ENCODE measurements around the gene C9orf152. TPM values are rescaled to one million over a fixed set of nuclear protein-coding genes. Genes with fewer than 3 reads are reported as not detected.

The C9orf152 gene, protein sequence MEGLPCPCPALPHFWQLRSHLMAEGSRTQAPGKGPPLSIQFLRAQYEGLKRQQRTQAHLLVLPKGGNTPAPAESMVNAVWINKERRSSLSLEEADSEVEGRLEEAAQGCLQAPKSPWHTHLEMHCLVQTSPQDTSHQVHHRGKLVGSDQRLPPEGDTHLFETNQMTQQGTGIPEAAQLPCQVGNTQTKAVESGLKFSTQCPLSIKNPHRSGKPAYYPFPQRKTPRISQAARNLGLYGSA
- total RNA-seq (2022; extraction: Qiagen RNA extraction), result 0.15 to 0.22 TPM (median 0.16 TPM) in 5 replicates

DNA sequence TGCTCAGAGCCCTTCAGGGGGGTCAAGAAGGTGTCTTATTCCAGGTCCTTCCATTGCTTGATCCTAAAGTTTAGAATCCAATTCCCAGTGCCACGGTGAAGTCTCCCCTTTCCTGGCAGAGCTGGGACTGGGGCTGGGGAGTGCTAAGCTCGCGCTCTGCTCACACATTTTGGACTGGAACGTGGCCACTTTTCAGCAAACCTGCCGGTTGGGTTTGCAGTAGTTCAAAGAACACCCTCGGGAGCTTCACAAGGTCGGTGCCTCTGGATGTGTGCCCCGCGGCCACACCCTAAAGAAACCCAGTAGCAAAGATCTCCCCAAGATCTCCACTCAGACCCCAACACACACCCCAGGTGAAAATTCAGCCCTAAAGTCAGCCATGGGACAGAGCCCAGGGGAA is at the start of gene C9orf152:
Gene C9orf152 (minus strand): TSS at position 129 of the 400 bp plus-strand sequence. CDS start 580 bp downstream, outside the sequence.

DNA sequence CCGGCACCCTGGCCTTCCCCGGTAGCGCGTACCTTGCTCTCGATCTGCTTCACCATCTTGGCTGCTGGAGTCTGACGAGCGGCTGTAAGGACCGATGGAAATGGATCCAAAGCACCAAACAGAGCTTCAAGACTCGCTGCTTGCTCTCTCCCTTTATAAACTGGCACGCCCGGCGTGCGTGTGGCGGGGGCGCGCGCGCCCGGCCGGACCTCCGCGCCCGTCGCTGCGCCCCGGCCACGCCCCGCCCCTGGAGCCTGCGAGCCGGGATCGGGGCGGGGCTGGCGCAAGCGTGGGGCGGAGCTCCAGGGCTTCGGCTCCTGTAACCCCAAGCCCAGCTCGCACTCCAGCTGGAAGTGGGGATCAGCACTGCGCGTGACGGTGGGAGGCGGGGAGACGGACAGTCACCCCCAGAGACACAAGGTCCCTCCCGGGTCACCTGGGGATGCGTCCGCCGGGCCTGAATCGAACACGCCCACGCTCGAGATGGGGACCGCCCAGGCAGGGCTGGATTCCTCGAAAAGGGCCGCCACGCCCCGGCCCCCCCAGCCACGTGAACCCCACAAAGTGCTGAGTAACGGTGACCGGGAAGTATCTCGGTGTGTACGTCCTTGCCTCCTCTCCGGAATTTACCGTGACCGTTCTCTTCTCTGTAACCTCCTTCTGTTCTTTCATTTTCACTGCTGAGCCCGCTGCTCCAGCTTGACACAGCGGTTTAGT is 48.6 kb upstream of the C9orf152 start, which contains the start of gene TXN:
Gene TXN (minus strand): TSS at position 128 of the 717 bp plus-strand sequence. CDS start 72 bp downstream, at position 56.

Other genes starting within 250 kb of the C9orf152 start
- 1,112 to 1,422 TPM (median 1,243 TPM) in 5 replicates for gene TXN, start 48.3 kb upstream of the C9orf152 start, total RNA-seq (2022; extraction: Qiagen RNA extraction)
- not detected in 5 replicates for gene TXNDC8, start 129.7 kb upstream of the C9orf152 start, total RNA-seq (2022; extraction: Qiagen RNA extraction)

Measured in A549 treated with Hydrocortisone at 1 μM for 4 hours (cell line).